Esophagus squamous epithelium (tissue), 4 donors: ENCODE data around the gene GABBR2.

Experiments used
- POLR2A ChIP-seq, 4 donors: fragments of 450-650 bp; IDR thresholded peaks; one replicate each; pipeline ENCODE4 v1.6.1; 2017; ENCODE audit warnings: antibody characterized with exemption in 4 of 4, mild to moderate bottlenecking in 4 of 4, moderate library complexity in 3 of 4
- TF ChIP-seq, protein P1 (sequence below), 6 experiments: fragments of 450-650 bp in 4 of 6; fragments of 200-600 bp in 2 of 6; sonication (generic) in 2 of 6; IDR thresholded peaks; one replicate each; pipeline ENCODE4 v1.5.1; 2016 to 2019; ENCODE audit warnings: antibody characterized with exemption in 6 of 6, mild to moderate bottlenecking in 4 of 6, moderate library complexity in 4 of 6

DNA sequence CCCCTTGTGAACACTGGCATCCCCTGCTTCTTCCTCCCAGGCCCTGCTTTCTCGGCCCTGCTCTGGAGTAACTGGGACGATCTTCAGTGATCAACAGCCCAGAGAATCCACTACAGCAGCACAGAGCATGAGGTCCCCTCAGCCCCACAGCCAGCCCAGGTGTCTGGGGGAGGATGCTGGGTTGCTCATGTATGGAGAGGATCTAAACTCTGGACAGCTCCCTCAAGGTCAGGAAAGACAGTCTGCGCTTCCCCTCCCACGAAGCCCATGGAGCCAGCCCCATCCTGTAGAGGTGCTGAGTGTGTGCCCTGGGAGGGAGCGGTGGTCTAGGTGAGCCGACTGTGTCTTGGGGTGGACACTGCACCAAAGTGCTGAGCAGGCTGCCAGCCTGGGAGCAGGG is 190.2 kb downstream of the GABBR2 start:
- TF ChIP-seq, protein P1, sequence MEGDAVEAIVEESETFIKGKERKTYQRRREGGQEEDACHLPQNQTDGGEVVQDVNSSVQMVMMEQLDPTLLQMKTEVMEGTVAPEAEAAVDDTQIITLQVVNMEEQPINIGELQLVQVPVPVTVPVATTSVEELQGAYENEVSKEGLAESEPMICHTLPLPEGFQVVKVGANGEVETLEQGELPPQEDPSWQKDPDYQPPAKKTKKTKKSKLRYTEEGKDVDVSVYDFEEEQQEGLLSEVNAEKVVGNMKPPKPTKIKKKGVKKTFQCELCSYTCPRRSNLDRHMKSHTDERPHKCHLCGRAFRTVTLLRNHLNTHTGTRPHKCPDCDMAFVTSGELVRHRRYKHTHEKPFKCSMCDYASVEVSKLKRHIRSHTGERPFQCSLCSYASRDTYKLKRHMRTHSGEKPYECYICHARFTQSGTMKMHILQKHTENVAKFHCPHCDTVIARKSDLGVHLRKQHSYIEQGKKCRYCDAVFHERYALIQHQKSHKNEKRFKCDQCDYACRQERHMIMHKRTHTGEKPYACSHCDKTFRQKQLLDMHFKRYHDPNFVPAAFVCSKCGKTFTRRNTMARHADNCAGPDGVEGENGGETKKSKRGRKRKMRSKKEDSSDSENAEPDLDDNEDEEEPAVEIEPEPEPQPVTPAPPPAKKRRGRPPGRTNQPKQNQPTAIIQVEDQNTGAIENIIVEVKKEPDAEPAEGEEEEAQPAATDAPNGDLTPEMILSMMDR (IDR thresholded peaks at IDR 0.05) = no peak
- no peak for TF ChIP-seq POLR2A (IDR thresholded peaks at IDR 0.05)
